Stomach (tissue), 9 donors: ENCODE data around the gene SRSF8. TPM values are rescaled to one million over a fixed set of nuclear protein-coding genes. Genes with fewer than 3 reads are reported as not detected.
"Not testable (repeated sequence)": the region's sequence is repeated elsewhere in the genome, so short reads cannot be mapped to it uniquely, and the experiment has no call there.

Experiments
- DNase-seq, 2 donors: peaks; one replicate each; pipeline versions ENCODE4 v3.0.0 to v3.0.0-alpha.2; 2013 to 2019
- H3K27ac ChIP-seq, 5 donors: fragments of 200-600 bp in 4 of 5; sonication (generic) in 4 of 5; one replicate each; pipeline ENCODE4 v1.5.1; 2013 to 2019; ENCODE audit warnings: mild to moderate bottlenecking in 1 of 5, moderate library complexity in 1 of 5
- H3K27me3 ChIP-seq, 3 donors: fragments of 200-600 bp; sonication (generic); one replicate each; pipeline ENCODE4 v1.5.1; 2017 to 2019; ENCODE audit warnings: mixed run types in 1 of 3
- H3K36me3 ChIP-seq, 4 donors: fragments of 200-600 bp; sonication (generic); 1 replicate in 3 of 4; 2 replicates in 1 of 4; pipeline ENCODE4 v1.5.1; 2016 to 2019
- H3K4me1 ChIP-seq, 4 donors: fragments of 200-600 bp; sonication (generic); one replicate each; pipeline ENCODE4 v1.5.1; 2016 to 2019
- H3K4me3 ChIP-seq, 4 donors: fragments of 200-600 bp; sonication (generic) in 3 of 4; one replicate each; pipeline ENCODE4 v1.5.1; 2016 to 2019; ENCODE audit warnings: mild to moderate bottlenecking in 1 of 4
- H3K9me3 ChIP-seq, 4 donors: fragments of 200-600 bp; sonication (generic); one replicate each; pipeline ENCODE4 v1.5.1; 2016 to 2019
- CTCF ChIP-seq, 7 experiments: fragments of 450-650 bp in 4 of 7; fragments of 200-600 bp in 3 of 7; sonication (generic) in 3 of 7; IDR thresholded peaks; one replicate each; pipeline ENCODE4 v1.5.1; 2016 to 2019; ENCODE audit warnings: antibody characterized with exemption in 7 of 7, control low read depth in 2 of 7, mild to moderate bottlenecking in 1 of 7
- EP300 ChIP-seq: sonication (generic); formaldehyde crosslinking; IDR thresholded peaks from one replicate; pipeline ENCODE4 v1.6.1; 2017; ENCODE audit warnings: antibody characterized with exemption
- POLR2A ChIP-seq, 4 donors: fragments of 450-650 bp; IDR thresholded peaks; one replicate each; pipeline ENCODE4 v1.6.1; 2016; ENCODE audit warnings: antibody characterized with exemption in 4 of 4, control low read depth in 2 of 4, mild to moderate bottlenecking in 1 of 4, moderate library complexity in 1 of 4
- POLR2AphosphoS5 ChIP-seq, 3 donors: sonication (generic); formaldehyde crosslinking; IDR thresholded peaks; one replicate each; pipeline ENCODE4 v1.6.1; 2016; ENCODE audit warnings: antibody characterized with exemption in 3 of 3
- WGBS, 5 donors: extraction: QIAGEN DNeasy Blood & Tissue Kit in 3 of 5; methylation state at CpG; one replicate each; pipeline versions ENCODE4 v1.1.5 to v1.1.7; 2013 to 2018; 5-methylcytosine and 5-hydroxymethylcytosine counted together
- intact Hi-C: fragments of 100-400 bp; cut with DNase I; formaldehyde crosslinking; loops from one replicate; pipeline ENCODE4 v1.15.1; 2023; ENCODE audit warnings: low total_unique reads
- polyA plus RNA-seq, 3 donors: library from polyadenylated mRNA; stranded (reverse); fragments of 200-250 nt; gene quantifications; one replicate each; pipeline ENCODE4 v1.2.3, GENCODE V29; 2013
- total RNA-seq, 5 donors: library from RNA; depleted of rRNA; stranded (reverse); fragments of >200 nt; gene quantifications; one replicate each; pipeline versions ENCODE4 v1.1.0 to v1.2.3, GENCODE V29; 2014 to 2016
- donor health status: healthy with polysubstance abuse.
- donor health status: Bipolar disorder and iron deficiency.
- donor health status: healthy.

The SRSF8 gene
- total and polyA plus RNA-seq, 8 donors, result 10.7 to 39.6 (median 29.3) TPM

DNA sequence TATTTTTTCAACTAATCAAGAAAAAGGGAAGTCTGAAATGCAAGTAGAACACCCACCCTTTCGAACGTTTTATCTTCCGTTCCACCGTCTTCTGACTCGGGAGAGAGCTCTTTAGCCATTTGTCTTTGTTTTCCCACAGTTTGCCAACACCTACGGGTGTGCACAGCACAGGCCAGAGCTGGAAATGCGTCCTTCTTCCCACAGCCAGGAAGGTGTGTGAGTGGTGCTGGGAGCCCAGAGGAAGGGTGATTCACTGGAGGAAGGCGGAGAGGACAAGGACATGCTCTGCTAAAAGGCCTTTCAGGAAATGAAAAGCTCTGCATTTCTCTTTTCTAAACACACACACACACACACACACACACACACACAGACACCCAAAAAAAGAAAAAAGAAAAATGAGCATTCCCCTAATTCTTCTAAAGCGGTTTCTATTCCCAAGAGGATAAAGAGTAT, 41.5 kb downstream of the SRSF8 start:
- WGBS, 5 donors, result 45 to 56% (median 53%) methylated on average over 9 of the region's 9 CpGs
- DNase-seq, result peak; percentile 45 to 67
- Histone ChIP-seq H3K27ac (peak overlapping the region in 4 of 5 donors; percentile 32 to 67 (median 58)), H3K36me3 (peaks cover 0 to 10% (median 7%) of the 10 kb centered on the region in 4 donors), H3K9me3 (no peaks in the 10 kb centered on the region), H3K27me3 (no peaks in the 10 kb centered on the region), H3K4me3 (no peak overlapping the region), H3K4me1 (peaks cover 0 to 21% (median 12%) of the 10 kb centered on the region in 4 donors)
- intact Hi-C loops, result no loop called here
- TF ChIP-seq EP300 (no peak), CTCF (IDR thresholded peaks at IDR 0.05) (no peak), POLR2AphosphoS5 (IDR thresholded peaks at IDR 0.05) (peak in 2 of 3 donors; percentile 56 to 63)

DNA sequence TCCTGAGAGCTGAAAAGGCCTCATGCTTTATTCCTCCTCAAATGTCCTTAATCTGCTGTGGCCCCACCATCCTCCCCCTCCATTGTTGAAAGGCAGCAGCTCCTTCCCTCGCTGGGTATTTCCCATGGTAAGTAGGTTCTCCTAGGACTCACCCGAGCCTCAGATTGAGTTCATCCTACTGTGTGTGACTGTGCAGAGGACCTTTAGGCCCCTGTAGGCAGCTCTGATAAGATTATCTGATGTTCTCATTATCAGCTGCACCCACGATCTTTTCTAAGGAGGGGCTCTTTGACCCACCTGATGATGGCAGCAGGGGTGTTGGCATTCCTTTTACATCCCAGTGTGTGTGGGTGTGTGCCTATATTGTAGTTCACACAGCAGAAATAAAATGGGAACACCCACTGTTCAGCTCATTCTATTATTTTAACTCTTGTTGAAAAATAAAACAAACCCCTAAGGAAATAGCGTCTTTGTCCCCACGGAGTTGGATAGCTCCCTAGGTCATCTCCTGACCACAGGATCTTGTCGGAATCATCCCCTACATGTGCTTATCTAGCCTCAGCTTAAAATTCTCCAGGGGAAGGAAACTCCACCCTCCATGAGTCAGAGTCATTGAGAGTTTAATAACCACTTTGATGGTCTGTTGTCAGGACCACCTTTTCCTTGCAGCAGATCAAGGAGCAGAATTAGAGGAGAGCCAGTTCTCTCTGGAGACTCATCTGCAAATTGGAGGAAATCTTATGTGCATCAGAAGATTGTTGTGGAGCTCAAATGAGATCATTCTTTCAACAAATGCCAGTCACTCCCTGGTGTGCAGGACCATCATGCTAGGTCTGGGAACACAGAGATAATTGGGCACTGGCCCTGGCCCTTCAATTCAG, 42.2 kb downstream of the SRSF8 start:
- Histone ChIP-seq H3K27me3 (no peaks in the 10 kb centered on the region), H3K36me3 (peaks cover 0 to 10% (median 7%) of the 10 kb centered on the region in 4 donors), H3K27ac (peak overlapping the region; percentile 32 to 67 (median 57)), H3K4me3 (no peak overlapping the region), H3K4me1 (peaks cover 0 to 21% (median 12%) of the 10 kb centered on the region in 4 donors), H3K9me3 (no peaks in the 10 kb centered on the region)
- 52 to 66% (median 63%) methylated on average over 6 of the region's 6 CpGs for WGBS, 5 donors
- no peak for TF ChIP-seq CTCF (IDR thresholded peaks at IDR 0.05)
- TF ChIP-seq POLR2A (IDR thresholded peaks at IDR 0.05), result no peak
- TF ChIP-seq EP300, result no peak
- TF ChIP-seq POLR2AphosphoS5 (IDR thresholded peaks at IDR 0.05), result no peak
- peak in 1 of 2 donors; percentile 16 for DNase-seq
- intact Hi-C loops, result no loop called here

DNA sequence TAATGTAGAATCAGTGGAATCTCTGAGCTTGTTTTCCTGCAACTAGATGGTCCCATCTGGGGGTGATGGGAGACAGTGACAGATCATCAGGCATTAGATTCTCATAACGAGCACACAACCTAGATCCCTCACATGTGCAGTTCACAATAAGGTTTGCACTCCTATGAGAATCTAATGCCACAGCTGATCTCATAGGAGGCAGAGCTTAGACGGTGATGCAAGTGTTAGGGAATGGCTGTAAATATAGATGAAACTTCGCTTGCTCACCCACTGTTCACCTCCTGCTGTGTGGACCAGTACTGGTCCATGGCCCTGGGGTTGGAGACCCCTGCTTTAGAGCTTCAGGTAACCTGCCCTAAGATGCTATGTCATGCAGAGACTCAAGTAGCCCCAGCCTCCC, 44.8 kb downstream of the SRSF8 start:
- H3K27ac ChIP-seq, H3K9me3 ChIP-seq, H3K27me3 ChIP-seq, H3K4me3 ChIP-seq, intact Hi-C loops, DNase-seq: not testable (repeated sequence)
- Histone ChIP-seq H3K4me1 (peaks cover 0 to 21% (median 12%) of the 10 kb centered on the region in 4 donors), H3K36me3 (peaks cover 0 to 10% (median 7%) of the 10 kb centered on the region in 4 donors)
- 90 to 98% (median 95%) methylated on average over 3 of the region's 3 CpGs for WGBS, 5 donors

DNA sequence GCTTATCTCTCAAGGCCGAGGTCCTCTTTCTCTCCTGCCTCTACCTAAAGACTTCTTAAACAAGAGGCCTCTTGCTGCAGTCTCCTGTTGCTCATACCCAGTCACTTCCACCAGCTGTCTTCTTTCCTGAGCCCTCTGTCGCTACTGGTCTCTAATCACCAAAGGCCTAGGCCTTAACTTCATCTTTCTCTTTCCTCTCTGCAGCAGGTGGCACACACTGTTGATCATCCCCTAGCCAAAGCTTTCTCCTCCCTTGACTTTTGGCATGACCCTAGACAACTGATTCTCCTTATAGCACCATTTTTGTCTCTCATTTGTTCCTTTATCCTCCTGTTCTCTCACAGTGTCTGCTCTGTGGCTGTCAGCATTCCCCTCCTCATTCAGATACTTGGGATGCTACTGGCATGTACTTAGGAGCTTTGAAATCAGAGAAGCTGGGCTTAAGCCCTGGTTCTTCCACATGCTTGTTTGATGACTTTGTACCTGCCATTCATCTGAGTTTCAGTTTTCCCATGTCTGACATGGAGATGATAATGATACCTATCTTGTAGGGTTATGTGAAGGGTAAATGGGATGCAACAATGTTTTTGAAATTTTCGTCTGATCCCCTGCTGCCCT, 45.3 kb downstream of the SRSF8 start:
- DNase-seq, result no peak
- Histone ChIP-seq H3K4me1 (peaks cover 0 to 21% (median 12%) of the 10 kb centered on the region in 4 donors), H3K27ac (no peak overlapping the region), H3K4me3 (no peak overlapping the region), H3K9me3 (peaks cover 0 to 5% (median 0%) of the 10 kb centered on the region in 4 donors), H3K27me3 (no peaks in the 10 kb centered on the region), H3K36me3 (peaks cover 0 to 10% (median 7%) of the 10 kb centered on the region in 4 donors)
- 65 to 84% (median 75%) methylated on average over 3 of the region's 3 CpGs for WGBS, 5 donors
- intact Hi-C loops, result no loop called here
- TF ChIP-seq EP300, result no peak
- TF ChIP-seq POLR2AphosphoS5 (IDR thresholded peaks at IDR 0.05), result no peak
- no peak for TF ChIP-seq POLR2A (IDR thresholded peaks at IDR 0.05)
- no peak for TF ChIP-seq CTCF (IDR thresholded peaks at IDR 0.05)
